Lower leg skin (tissue), 3 donors: Measurements from ENCODE around the gene RCBTB2.

Experiments used
- CTCF ChIP-seq, 3 donors: fragments of 450-650 bp; IDR thresholded peaks; one replicate each; pipeline ENCODE4 v1.5.1; 2016; ENCODE audit warnings: antibody characterized with exemption in 3 of 3, mild to moderate bottlenecking in 3 of 3, moderate library complexity in 2 of 3
- POLR2A ChIP-seq, 2 donors: fragments of 450-650 bp; IDR thresholded peaks; one replicate each; pipeline ENCODE4 v1.6.1; 2016 to 2017; ENCODE audit warnings: antibody characterized with exemption in 2 of 2, mild to moderate bottlenecking in 1 of 2, moderate library complexity in 1 of 2

GRCh38 chr13:48492470-48493065 is 40.3 kb downstream of the RCBTB2 start:
- no peak for TF ChIP-seq CTCF (IDR thresholded peaks at IDR 0.05)
- no peak for TF ChIP-seq POLR2A (IDR thresholded peaks at IDR 0.05)
